ENCODE measurements around the gene DDIT3.

DDIT3 gene

GRCh38 chr12:57485695-57486094, 34.6 kb downstream of the DDIT3 start:
- no peak for DNase-seq (ENCODE audit: low read depth)

- DNase-seq (ENCODE audit: low read depth), result no peak
Measured at GRCh38 chr12:57483466-57483865, 36.8 kb downstream of the DDIT3 start.

GRCh38 chr12:57481671-57482070, 38.6 kb downstream of the DDIT3 start:
- no peak for DNase-seq (ENCODE audit: low read depth)

GRCh38 chr12:57479376-57480115, 40.8 kb downstream of the DDIT3 start, which contains the start of gene ARHGAP9:
TSS of gene ARHGAP9 (minus strand) at chr12:57479866. CDS start at chr12:57479406, 460 bp downstream.
- no peak for DNase-seq (ENCODE audit: low read depth)

- DNase-seq (ENCODE audit: low read depth), result no peak
Measured at GRCh38 chr12:57479043-57479375, 41.3 kb downstream of the DDIT3 start.

GRCh38 chr12:57477710-57478681, 42.3 kb downstream of the DDIT3 start:
- DNase-seq (ENCODE audit: low read depth), result no peak

GRCh38 chr12:57476993-57477709, 43.2 kb downstream of the DDIT3 start:
- DNase-seq (ENCODE audit: low read depth), result no peak

- no peak for DNase-seq (ENCODE audit: low read depth)
Measured at GRCh38 chr12:57476162-57476992, 43.9 kb downstream of the DDIT3 start.

- no peak for DNase-seq (ENCODE audit: low read depth)
Measured at GRCh38 chr12:57475271-57476161, 44.8 kb downstream of the DDIT3 start.

GRCh38 chr12:57474862-57475261, 45.5 kb downstream of the DDIT3 start:
- DNase-seq (ENCODE audit: low read depth), result no peak

- DNase-seq (ENCODE audit: low read depth), result no peak
Measured at GRCh38 chr12:57474430-57474829, 45.9 kb downstream of the DDIT3 start.

GRCh38 chr12:57473886-57474285, 46.4 kb downstream of the DDIT3 start:
- no peak for DNase-seq (ENCODE audit: low read depth)

- DNase-seq (ENCODE audit: low read depth), result no peak
Measured at GRCh38 chr12:57473392-57473791, 46.9 kb downstream of the DDIT3 start.

- DNase-seq (ENCODE audit: low read depth), result no peak
Measured at GRCh38 chr12:57472391-57472790, 47.9 kb downstream of the DDIT3 start.

GRCh38 chr12:57471661-57472060, 48.7 kb downstream of the DDIT3 start:
- DNase-seq (ENCODE audit: low read depth), result no peak

GRCh38 chr12:57470970-57471656, 49.2 kb downstream of the DDIT3 start:
- no peak for DNase-seq (ENCODE audit: low read depth)

- no peak for DNase-seq (ENCODE audit: low read depth)
Measured at GRCh38 chr12:57470286-57470969, 49.9 kb downstream of the DDIT3 start.

GRCh38 chr12:57469296-57470164, 50.8 kb downstream of the DDIT3 start:
- DNase-seq (ENCODE audit: low read depth), result no peak

All from fibroblast of gingiva (primary cell).